Measurements from ENCODE around the gene EDARADD. TPM values are rescaled to one million over a fixed set of nuclear protein-coding genes. Genes with fewer than 3 reads are reported as not detected.

EDARADD gene
- total and polyA plus RNA-seq, 2 of the 8 experiments (the other 6 are each of a cell fraction or from before 2014, with no cell fraction given), result 3.4 to 6.1 TPM

GRCh38 chr1:236471096-236471495, 77.0 kb downstream of the EDARADD start:
- no peaks in the 10 kb centered on the region for H3K9me3 ChIP-seq (ENCODE audit: insufficient read depth in 2 of 2, low read depth in 1 of 2, low read length in 1 of 2)
- no peak overlapping the region for H4K8ac ChIP-seq (ENCODE audit: extremely low read depth, insufficient read depth, low read length)
- no peak overlapping the region for H3K4me3 ChIP-seq (ENCODE audit: extremely low read depth in 1 of 4, insufficient read depth in 2 of 4, low read depth in 3 of 4, low read length in 4 of 4)
- no peak overlapping the region for H4K5ac ChIP-seq (ENCODE audit: insufficient read length, low read depth, low read length)
- H3K9ac ChIP-seq (replicated peaks in 1 of 4; ENCODE audit: extremely low read depth in 1 of 4, low read depth in 3 of 4, low read length in 3 of 4), result no peak overlapping the region
- H2AFZ ChIP-seq (ENCODE audit: low read length), result no peak overlapping the region
- FAIRE-seq (no peak), DNase-seq (ENCODE audit: low read depth in 1 of 2, low spot score in 2 of 2) (no peak)
- H3K56ac ChIP-seq (replicated peaks; ENCODE audit: insufficient read length, low read depth, low read length), result no peak overlapping the region
- H3K23ac ChIP-seq (ENCODE audit: insufficient read length), result no peak overlapping the region
- H3K4ac ChIP-seq (replicated peaks; ENCODE audit: insufficient read length, low read depth, low read length), result no peak overlapping the region
- no peak overlapping the region for H2BK20ac ChIP-seq (ENCODE audit: low read length)
- H3K4me1 ChIP-seq (replicated peaks in 1 of 4; ENCODE audit: control insufficient read depth in 3 of 4, insufficient read depth in 4 of 4, low read length in 3 of 4), result peaks cover 0 to 10% (median 5%) of the 10 kb centered on the region in 4 experiments; a peak in 3 of 7 replicates
- no peaks in the 10 kb centered on the region for H3K27me3 ChIP-seq (replicated peaks in 1 of 4; ENCODE audit: control insufficient read depth in 3 of 4, extremely low read depth in 1 of 4, insufficient read depth in 3 of 4, low read length in 3 of 4)
- no peak overlapping the region for H3K18ac ChIP-seq (ENCODE audit: extremely low read depth, low read length)
- H3K23me2 ChIP-seq (ENCODE audit: low read depth, low read length), result no peaks in the 10 kb centered on the region; the same call in 1 of the 2 replicates
- no peaks in the 10 kb centered on the region for H4K20me1 ChIP-seq (replicated peaks in 1 of 2; ENCODE audit: control insufficient read depth in 1 of 2, insufficient read depth in 2 of 2, low read length in 2 of 2)
- no peaks in the 10 kb centered on the region for H3K36me3 ChIP-seq (ENCODE audit: control insufficient read depth in 2 of 4, insufficient read depth in 4 of 4, low read length in 3 of 4)
- no peak overlapping the region for H2AK5ac ChIP-seq (ENCODE audit: low read depth, low read length)
- WGBS, 2 experiments (ENCODE audit: extremely low coverage in 1 of 2, insufficient coverage in 1 of 2, insufficient read length in 1 of 2, insufficient replicate concordance in 2 of 2, low coverage in 1 of 2, low lambda C conversion rate in 2 of 2, missing lambda C conversion rate in 1 of 2), result 97% methylated on average over 6 of the region's 6 CpGs; no CpG with 5 or more reads in 1 of the 2 experiments
- no peaks in the 10 kb centered on the region for H3K79me2 ChIP-seq (ENCODE audit: control insufficient read depth in 1 of 2, insufficient read depth in 2 of 2, low read length in 2 of 2)
- H3K27ac ChIP-seq (ENCODE audit: low read depth, low read length), result no peak overlapping the region
- no peak overlapping the region for H2BK12ac ChIP-seq (ENCODE audit: low read depth, low read length)
- CTCF ChIA-PET (ENCODE audit: partially characterized antibody), result interaction anchor here (0.6 to 2.5 kb wide), 2 partner anchors 19 to 123 kb away, joined by 3 to 13 read pairs; no protein-coding TSS in a partner anchor
- POLR2A ChIA-PET (ENCODE audit: partially characterized antibody), result no interaction called here
- no peak overlapping the region for H3K14ac ChIP-seq (ENCODE audit: insufficient read length)
- H3K79me1 ChIP-seq (ENCODE audit: low read depth, low read length), result no peaks in the 10 kb centered on the region
- no peak overlapping the region for H2BK5ac ChIP-seq (ENCODE audit: low read depth, low read length)
- TF ChIP-seq JUND (IDR thresholded peaks at IDR 0.05; ENCODE audit: low read length) (no peak), POLR2AphosphoS5 (IDR thresholded peaks at IDR 0.05; ENCODE audit: low read depth, low read length) (no peak), POLR2A (IDR thresholded peaks at IDR 0.05; ENCODE audit: control extremely low read depth in 1 of 2, low read depth in 2 of 2, low read length in 2 of 2) (no peak), CBX8 (IDR thresholded peaks at IDR 0.05; ENCODE audit: borderline replicate concordance, low read depth, low read length) (no peak), SP1 (IDR thresholded peaks at IDR 0.05; ENCODE audit: low read depth, low read length) (no peak), NRF1 (IDR thresholded peaks at IDR 0.05; ENCODE audit: low read depth, low read length) (no peak), YY1 (IDR thresholded peaks at IDR 0.05; ENCODE audit: low read depth, low read length) (no peak)
- TF ChIP-seq, protein P1, sequence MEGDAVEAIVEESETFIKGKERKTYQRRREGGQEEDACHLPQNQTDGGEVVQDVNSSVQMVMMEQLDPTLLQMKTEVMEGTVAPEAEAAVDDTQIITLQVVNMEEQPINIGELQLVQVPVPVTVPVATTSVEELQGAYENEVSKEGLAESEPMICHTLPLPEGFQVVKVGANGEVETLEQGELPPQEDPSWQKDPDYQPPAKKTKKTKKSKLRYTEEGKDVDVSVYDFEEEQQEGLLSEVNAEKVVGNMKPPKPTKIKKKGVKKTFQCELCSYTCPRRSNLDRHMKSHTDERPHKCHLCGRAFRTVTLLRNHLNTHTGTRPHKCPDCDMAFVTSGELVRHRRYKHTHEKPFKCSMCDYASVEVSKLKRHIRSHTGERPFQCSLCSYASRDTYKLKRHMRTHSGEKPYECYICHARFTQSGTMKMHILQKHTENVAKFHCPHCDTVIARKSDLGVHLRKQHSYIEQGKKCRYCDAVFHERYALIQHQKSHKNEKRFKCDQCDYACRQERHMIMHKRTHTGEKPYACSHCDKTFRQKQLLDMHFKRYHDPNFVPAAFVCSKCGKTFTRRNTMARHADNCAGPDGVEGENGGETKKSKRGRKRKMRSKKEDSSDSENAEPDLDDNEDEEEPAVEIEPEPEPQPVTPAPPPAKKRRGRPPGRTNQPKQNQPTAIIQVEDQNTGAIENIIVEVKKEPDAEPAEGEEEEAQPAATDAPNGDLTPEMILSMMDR (IDR thresholded peaks at IDR 0.05; ENCODE audit: control extremely low read depth in 1 of 3, insufficient read depth in 1 of 3, low read depth in 1 of 3, low read length in 3 of 3), result no peak
- H2BK15ac ChIP-seq (ENCODE audit: low read length), result no peak overlapping the region
- H4K91ac ChIP-seq (replicated peaks; ENCODE audit: insufficient read length, low read length), result no peak overlapping the region
- H2BK120ac ChIP-seq (replicated peaks; ENCODE audit: low read depth, low read length), result no peak overlapping the region
- H3K4me2 ChIP-seq (ENCODE audit: insufficient read depth in 1 of 2, low read depth in 2 of 2, low read length in 2 of 2), result no peak overlapping the region
